HG03196 (cell line): Measurements from ENCODE around the gene MALRD1.

Experiments
- ATAC-seq: cut with Tn5 transposase; IDR thresholded peaks from one replicate; pipeline ENCODE4 v1.9.1; 2021; ENCODE audit not compliant: unreplicated experiment

Gene MALRD1

DNA sequence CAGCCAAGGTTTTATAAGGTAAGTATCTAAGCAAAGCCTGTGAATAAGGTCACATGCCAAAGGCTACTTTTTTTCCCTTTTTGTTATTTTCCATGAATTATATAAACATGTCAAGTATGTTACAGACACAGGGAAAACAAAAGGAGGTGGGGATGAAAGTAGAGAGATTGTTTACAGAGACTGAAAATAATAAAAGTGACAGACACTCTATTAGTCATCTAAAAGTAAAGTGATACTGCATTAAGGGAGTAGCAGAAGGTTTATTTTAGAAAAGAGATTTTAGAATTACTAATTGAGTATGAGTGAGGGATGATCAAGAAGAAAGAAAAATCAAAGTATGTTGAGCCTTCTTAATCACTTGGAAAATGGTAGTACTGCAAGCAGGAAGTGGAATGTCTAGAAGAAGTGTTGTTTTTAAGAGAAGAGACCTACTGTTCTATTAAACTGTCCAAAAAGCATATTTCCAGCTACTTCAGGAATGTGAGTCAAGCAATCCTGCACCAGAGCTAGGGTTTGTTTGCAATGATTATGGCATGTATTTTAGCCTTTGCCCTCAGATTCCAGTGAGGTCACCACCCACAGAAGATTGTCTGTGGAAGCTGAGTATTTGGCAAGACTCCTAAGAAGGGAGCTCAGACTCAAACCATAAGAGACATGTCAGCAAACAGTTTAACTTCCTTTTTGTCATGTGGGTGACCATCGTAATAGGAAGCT is 589.7 kb downstream of the MALRD1 start:
- no peak for ATAC-seq

DNA sequence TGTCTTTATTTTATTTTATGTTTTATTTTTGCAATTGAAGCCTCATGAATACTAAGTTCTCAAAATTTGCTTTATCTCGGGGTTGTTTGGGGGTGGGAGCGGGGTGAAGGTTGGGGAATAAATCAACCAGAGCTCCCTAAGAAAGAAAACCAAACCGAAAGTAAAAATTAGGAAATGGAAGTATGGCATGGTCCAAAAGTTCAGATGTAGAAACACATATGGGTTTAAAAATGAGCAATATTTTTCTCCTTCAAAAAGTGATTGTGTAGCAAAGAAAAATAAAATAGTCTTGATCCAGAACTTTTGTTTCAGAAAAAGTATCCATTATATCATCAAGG is 590.3 kb downstream of the MALRD1 start:
- no peak for ATAC-seq

DNA sequence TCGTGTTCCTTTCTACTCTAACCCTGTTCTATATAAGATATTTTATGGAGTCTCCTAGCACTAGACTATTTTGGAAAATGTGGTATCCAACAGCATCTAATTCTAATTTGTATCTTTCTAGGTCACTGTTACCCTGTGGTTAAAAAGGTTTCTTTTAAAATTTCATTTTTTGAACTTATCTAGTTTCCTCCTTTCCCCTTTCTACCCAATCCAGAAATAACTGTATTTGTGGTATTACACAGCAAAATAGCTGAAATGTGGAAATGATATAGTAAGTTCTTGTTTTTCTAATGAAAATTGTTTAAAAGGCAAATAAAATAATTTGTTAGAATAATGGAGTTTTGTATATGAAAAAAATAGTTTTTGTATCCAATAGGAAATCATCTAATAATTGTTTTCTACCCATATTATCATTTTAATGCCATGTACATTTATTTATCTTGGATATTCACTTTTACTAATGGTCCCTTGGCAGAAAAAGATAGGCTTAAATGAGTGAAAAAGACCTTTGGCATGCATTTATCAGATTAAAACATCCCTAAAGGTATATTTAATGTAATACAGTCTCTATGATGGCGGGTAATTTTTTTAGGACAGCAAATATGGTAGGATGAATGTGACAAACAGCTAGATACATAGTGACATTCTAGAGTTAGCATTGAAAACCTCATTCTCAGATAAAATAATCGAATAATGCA is 592.1 kb downstream of the MALRD1 start:
- ATAC-seq = no peak

DNA sequence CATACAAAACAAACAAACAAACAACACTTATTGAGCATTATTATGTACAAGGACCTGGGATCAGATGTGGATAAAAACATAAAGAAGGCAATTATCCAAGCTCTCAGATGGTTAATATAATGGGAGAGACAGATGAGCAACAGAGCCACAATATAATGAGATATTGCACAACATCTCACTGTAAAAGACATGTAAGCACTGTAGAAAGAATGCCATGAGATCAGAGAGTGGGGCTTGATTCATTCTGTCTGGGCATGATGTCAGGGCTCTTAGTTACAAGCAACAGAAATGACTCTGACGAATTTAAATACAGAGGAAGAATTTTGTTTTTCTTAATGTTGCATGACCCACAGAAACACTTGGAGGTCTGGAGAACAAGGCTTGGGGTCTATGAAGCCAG is 602.9 kb downstream of the MALRD1 start:
- ATAC-seq = no peak

DNA sequence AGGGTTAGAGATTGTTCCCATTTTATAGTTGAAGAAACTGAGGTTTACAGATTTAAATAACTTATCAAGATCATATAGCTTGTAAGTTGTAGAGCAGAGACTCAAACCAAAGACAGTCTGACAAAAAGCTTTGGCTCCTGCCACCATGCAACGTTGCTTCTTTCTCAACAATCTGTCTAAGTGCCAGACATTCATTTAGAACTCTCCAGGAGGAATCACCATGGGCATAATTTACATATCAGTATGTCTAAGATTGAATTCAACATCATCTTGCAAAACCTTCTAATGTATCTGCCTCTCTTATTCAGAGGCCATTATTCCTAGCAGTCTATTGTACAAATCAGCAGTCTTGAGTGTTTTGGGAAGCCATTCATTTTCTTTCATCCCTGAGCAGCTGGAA is 604.1 kb downstream of the MALRD1 start:
- ATAC-seq = no peak

DNA sequence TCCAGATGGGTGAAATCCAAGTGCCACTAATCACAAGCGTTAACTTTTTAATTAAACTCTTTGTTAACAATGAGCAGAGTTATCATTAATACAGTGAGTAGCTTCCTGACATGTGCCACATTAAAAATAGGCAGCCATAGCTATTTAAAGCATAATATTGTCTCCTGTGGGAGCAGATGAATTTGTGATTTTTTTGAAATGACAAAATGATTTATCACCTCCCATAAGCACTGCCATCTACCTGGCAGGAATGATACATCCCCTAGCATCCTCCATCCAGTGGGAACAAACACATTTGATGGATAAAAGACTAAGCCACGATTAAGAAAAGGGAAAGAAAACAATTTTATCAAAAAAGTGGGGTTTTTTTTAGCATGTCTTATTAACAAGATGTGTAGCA is 605.3 kb downstream of the MALRD1 start:
- ATAC-seq = no peak

DNA sequence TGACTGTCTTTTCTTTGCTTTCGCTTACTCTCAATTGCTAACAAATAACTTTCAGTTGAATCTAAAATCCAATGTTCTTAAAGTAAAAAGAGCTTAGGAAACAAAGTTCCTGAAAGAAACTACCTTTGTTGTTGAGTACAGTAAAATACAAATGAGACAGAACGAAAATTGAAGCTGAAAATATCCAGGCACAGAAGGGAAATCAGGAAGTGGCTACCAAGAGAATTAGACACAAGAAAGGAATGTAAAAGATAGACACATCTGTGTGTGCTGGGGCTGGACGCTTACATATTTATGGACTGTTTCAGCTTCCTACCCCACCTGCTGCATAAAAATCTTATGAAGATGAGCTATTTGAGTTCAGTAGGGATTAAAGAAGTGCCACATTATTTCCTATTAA is 606.0 kb downstream of the MALRD1 start:
- ATAC-seq = no peak

DNA sequence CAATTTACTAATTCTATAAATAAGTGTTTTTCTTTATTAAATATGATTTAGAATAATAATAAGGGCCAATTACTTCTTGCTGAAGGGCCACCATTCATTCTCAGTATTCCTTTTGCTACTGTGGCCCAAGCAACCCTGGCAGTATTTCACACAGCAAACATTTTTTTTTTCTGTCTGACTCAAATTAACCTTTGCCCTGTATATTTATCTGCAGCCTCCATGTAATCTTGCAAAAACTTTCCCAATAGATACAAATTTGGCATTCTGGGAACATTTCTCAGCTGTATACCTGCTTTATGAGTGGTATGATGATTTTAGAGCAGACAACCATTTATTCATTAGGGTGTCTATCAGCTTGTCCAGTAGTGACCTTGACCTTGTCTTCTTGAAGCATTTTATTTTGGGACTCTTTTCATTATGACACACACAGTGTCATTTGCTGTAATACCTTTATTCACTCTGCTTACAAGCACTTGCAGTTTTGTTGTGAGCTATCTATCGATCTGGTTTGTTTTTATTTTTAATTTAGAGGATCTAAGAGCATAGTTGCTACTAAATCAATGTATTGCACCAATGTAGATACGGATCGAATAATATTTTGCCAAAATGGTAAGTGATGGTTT is 607.9 kb downstream of the MALRD1 start:
- ATAC-seq = no peak

DNA sequence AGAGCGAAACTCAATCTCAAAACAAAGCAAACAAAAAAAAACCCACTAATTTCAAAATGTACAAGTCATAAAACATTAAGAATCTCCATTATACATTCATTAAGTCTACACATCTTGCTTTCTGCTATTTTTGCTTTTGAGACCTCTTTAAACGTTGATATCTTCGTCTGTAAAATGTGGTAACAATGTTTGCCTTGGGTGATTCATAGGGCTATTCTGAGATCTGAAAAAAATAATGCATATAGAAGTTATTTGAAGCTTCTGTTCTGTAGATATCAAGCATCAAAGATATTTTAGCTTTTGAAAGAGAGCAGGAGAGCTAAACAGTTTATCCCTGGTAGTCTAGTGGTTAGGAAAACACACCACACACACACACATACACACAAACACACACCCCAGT is 609.5 kb downstream of the MALRD1 start:
- ATAC-seq = no peak

DNA sequence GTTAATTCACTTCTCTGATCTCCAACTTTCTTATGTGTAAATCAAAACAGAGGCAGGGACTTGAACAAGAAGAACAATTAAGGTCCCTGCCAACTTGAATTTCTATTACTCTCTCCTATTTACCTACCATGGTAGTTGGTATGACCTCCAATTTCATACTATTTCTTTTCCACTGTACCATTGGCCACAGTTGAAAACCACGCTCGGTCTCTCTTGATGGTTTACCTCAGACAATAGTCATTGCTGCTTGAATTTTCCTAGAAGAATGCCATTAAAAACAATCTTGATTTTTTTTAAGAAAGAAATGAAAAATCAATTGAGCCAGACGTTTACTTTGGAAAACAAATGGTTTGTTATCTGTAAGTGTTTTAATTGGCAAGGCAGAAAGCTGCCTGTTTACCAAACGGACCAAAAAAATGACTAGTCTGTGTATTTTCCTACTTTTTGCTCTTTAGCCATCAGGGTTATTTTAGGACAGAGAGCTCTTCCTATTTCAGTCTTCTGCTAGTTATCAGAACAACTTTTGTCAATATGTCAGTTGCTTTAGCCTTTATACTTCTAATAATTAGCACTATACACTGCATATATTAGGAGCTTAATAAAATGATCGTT is 610.1 kb downstream of the MALRD1 start:
- no peak for ATAC-seq

DNA sequence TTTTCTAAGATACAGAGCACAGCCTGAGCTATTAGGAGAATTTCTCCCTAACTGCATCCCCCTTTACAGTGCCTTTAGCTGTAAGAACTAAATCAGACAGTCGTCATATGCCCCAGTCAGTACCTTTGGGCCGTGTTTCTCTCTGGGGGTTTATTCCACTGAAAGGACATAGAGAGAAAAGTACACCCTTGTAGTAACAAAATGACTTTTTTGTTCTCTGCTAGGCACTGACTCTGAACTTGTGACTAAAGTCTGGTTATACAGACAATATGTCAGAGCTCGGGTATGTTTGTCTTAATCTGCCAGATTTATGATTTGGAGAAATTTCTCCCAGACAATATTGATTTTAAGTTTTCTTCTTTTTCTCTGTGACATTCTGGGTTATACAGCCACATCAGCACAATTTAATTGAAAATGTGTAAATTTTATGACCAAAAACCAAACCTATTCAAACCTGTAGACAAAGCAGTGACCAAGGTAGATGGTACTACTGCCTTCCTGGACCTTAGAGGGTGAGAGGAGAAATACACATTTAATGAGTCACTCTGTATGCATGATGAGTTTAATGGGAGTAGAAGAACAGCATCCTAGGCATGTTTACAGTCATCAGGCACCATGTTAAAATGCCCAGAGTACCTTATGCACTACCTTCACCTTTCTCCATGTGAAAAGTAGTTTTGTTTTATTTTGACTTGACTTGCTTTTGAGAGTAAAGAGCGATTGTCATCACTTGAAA is 611.5 kb downstream of the MALRD1 start:
- ATAC-seq = no peak

DNA sequence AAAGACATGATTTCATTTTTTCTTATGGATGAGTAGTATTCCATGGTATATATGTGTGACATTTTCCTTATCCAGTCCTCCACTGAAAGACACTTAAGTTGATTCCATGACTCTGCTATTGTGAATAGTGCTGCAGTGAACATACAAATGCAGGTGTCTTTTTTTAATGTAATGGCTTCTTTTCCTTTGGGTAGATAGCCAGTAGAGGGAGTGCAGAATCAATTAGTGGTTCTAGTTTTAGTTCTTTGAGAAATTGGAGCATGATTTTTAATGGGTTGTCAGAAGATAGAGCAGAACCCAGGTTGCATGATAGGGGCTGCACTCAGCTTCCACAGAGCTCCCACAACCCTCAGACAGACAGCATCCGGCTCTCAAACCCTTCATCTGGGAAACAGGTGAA is 614.7 kb downstream of the MALRD1 start:
- ATAC-seq = no peak

DNA sequence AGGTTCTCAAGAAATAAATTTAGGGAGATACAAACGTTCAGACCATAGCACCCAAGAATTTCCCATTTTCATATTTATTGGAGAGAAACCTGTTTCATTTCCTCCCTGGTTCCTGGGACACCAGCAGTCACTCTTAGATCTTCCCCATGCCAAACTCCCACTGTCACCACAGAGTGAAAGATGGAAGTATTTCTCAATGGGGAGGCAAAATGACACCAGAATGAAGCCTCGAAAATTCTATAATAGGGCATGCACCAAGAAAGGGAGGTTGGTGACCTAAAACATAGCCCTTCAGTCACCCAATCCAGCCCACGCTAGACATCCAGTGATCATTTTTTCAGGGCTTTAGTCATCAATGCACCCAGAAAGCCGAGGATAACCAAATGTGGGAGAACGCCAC is 619.5 kb downstream of the MALRD1 start:
- no peak for ATAC-seq

DNA sequence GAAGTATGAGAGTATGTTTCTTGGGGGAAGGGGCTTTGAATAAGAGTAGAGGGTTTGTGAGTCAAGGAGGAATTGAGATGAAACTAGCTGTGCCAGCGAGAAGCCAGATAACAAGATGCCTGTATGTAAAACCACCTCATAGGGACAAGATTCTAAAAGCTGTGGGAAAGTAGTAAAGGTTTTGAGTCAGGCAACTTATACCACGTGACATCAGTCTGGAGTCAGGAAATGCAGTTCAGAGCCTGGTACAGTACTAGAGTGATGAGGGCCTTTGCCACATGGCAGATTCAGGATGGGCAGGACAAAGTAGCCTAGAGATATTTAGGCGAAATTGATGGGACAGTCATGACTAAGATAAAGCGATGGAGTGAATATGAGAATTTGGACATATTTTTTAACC is 627.5 kb downstream of the MALRD1 start:
- no peak for ATAC-seq

DNA sequence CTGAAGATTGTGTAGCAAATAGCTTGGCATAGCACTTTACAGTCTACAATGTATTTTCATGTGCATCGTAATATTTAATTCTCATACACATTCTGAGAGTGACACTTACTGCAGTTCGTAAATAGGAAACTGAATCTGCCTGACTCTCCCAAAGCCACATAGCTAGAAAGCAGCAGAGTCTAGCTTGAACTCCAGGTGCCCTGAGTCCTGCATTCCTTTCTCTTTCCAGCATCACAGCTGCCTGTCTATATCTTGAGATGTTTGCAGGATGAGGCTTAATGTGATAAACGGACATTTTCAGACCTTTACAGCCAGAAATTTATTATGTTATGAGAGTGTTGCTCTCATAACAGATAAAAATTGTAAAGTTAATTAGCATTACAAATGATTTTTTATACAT is 634.8 kb downstream of the MALRD1 start:
- no peak for ATAC-seq

DNA sequence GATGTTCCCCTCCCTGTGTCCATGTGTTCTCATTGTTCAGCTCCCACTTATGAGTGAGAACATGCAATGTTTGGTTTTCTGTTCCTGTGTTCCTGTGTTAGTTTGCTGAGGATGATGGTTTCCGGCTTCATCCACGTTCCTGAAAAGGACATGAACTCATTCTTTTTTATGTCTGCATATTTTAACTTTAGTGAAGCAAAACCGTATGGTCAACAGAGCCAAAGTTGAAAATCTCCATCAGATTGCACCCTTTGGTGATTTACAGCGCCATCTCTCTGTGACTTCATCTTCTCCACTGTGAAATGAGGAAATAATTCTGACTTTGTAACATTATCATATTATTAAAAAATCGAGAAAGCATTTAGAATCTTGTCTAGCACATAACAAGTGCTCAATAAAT is 635.4 kb downstream of the MALRD1 start:
- ATAC-seq = no peak

DNA sequence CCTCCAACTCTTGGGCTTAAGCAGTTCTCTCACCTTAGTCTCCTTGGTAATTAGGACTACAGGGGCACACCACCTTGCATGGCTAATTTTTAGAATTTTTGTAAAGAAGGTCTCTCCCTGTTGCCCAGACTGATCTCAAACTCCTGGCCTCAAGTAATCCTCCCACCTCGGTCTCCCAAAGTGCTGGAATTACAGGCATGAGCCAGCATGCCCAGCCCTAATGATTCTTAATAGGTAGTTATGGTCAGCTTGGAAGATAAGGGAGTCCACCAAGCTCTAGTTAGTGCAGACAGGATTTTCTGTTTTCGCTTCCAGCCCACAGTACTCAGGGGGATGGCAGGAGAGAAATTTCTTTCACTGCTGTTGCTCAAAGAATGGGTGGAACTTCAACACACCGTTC is 639.7 kb downstream of the MALRD1 start:
- ATAC-seq = no peak

DNA sequence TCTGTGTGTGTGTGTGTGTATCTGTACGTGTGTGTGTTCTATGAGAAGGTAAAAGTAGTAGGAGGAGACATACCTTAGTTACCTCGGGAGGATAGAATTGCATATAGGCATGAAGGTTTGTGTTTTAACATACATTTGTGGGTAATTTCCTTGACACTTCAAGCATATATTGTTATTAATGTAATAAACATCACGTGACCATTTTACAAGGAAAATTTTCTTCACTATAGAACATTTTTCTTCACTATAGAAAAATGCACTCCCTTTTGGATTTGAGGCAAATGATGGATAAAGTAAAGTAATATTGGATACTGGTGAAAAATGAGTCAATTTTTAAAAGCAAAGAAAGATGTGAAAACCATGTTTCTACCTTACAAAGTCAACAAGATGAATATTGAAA is 640.6 kb downstream of the MALRD1 start:
- no peak for ATAC-seq

DNA sequence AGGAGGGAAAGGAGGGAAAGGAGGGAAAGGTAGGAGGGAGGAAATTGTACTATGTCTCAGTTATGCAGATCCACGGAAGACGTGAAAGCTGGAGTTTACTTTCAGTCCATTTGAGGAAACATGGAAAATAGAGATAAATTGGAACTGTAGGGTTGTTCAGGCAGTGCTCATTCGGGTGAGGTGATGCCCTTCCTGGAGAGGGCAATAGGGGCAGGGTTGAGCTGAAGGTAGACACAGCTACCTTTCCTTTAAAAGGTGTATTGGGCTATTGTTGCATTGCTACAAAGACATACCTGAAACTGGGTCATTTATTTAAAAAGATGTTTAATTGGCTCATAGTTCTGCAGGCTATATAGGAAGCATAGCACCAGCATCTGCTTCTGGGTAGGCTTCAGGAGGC is 650.7 kb downstream of the MALRD1 start:
- ATAC-seq = no peak

DNA sequence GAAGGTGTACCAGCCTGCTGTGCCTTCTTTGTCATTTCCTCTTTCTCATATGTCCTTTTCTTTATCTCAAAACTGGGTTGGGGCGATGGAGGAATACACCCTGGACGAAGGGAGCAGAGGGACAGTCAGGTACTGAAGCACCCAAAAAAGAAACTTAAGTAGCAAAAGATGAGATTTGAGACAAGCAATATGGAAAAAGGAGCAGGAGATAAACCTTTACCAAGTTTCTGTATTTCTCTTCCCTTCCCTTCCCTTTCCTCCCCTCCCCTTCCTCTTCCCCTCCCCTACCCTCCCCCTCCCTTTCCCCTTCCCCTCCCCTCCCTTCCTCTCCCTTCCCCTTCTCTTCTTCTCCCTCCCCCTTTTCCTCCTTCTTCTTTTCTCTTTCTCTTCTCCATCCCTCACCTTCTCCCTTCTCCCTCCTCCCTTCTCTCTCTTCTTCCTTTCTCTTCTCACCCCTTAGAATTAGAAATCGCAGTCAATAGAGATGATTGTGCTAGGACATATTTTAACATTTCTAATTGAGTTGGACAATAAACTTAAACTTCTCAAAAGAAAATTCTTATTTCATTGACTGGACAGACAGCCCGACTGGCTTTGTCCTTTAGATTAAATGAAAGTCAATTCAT is 652.9 kb downstream of the MALRD1 start:
- ATAC-seq = no peak

DNA sequence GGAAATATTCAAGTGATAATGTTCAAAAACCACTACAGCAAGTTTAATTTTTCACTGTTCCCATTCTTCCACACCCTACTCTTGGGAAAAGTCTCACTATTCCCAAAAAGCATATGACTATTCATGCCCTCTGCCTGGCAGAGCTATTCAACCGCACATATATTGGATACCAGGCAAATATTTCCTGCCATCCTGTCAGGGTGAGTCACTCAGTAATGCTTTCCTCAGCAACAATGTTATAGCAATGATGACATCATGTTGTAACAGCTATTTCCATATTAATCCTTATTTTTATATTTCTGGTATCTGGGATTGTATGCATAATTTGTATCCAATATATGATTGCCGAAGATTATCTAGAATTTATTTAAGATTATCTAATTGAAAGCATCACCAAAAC is 653.6 kb downstream of the MALRD1 start:
- no peak for ATAC-seq
